K562 (cell line): ENCODE results near the gene DCAF17. TPM values are rescaled to one million over a fixed set of nuclear protein-coding genes. Genes with fewer than 3 reads are reported as not detected.

Experiments used
- E2F1 ChIP-seq: sonication (generic); formaldehyde crosslinking; IDR thresholded peaks from 2 replicates; pipeline ENCODE4 v1.8.1; 2023; ENCODE audit warnings: mild to moderate bottlenecking, missing genetic modification reagents, moderate library complexity
- E2F6 ChIP-seq, 2 experiments: IDR thresholded peaks; 2 replicates each; pipeline ENCODE4 v1.6.1; 2011; ENCODE audit warnings: borderline replicate concordance in 1 of 2, control low read depth in 1 of 2, low read depth in 1 of 2, low read length in 1 of 2, mild to moderate bottlenecking in 1 of 2, mixed read lengths in 1 of 2, moderate library complexity in 1 of 2; ENCODE audit not compliant: insufficient read depth in 1 of 2, insufficient read length in 1 of 2, poor library complexity in 1 of 2, severe bottlenecking in 1 of 2; ENCODE audit errors: extremely low read depth in 1 of 2
- ESRRA ChIP-seq: fragments of 450-650 bp; IDR thresholded peaks from 2 replicates; pipeline ENCODE4 v1.6.1; 2014; ENCODE audit warnings: low read depth, mild to moderate bottlenecking, moderate library complexity, borderline replicate concordance
- FOXK1 ChIP-seq: sonication (generic); formaldehyde crosslinking; IDR thresholded peaks from 2 replicates; pipeline ENCODE4 v1.8.0; 2022; ENCODE audit warnings: missing genetic modification reagents, mild to moderate bottlenecking, borderline replicate concordance
- HDAC2 ChIP-seq: fragments of 450-650 bp; IDR thresholded peaks from 2 replicates; pipeline ENCODE4 v1.6.1; 2016; ENCODE audit warnings: mild to moderate bottlenecking
- LARP7 ChIP-seq: fragments of 450-650 bp; IDR thresholded peaks from 2 replicates; pipeline ENCODE4 v1.6.1; 2016
- MYC ChIP-seq, 2 experiments: fragments of 250-450 bp in 1 of 2; sonication (Bioruptor Pico) in 1 of 2; IDR thresholded peaks; 2 replicates each; pipeline versions ENCODE4 v1.5.1 to v1.6.1; 2012 to 2021; ENCODE audit warnings: low read depth in 2 of 2, borderline replicate concordance in 1 of 2, improper control_type of control experiment in 1 of 2, low read length in 1 of 2, mild to moderate bottlenecking in 1 of 2, moderate library complexity in 1 of 2
- NRF1 ChIP-seq, 2 experiments: fragments of 450-650 bp; IDR thresholded peaks in 1 of 2; conservative IDR thresholded peaks in 1 of 2; 2 replicates each; pipeline ENCODE4 v1.6.1; 2014; ENCODE audit warnings: mild to moderate bottlenecking in 2 of 2
- PRPF4 ChIP-seq: fragments of 200-400 bp; formaldehyde crosslinking; IDR thresholded peaks from one replicate; pipeline ENCODE4 v1.6.1; 2017; ENCODE audit warnings: low read length, low read depth, mild to moderate bottlenecking; ENCODE audit not compliant: insufficient read depth, poor library complexity, severe bottlenecking
- SAFB ChIP-seq: fragments of 200-400 bp; formaldehyde crosslinking; IDR thresholded peaks from 2 replicates; pipeline ENCODE4 v1.6.1; 2017; ENCODE audit warnings: low read depth, low read length, borderline replicate concordance
- STAT5B ChIP-seq: fragments of 250-450 bp; sonication (Bioruptor Pico); IDR thresholded peaks from 2 replicates; pipeline ENCODE4 v1.8.0; 2021; ENCODE audit warnings: mild to moderate bottlenecking, inconsistent platforms
- TAF7 ChIP-seq: fragments of 450-650 bp; IDR thresholded peaks from 2 replicates; pipeline ENCODE4 v1.6.1; 2016; ENCODE audit warnings: missing genetic modification characterization, missing compliant biosample characterization
- TCF7 ChIP-seq: sonication (generic); IDR thresholded peaks from 2 replicates; pipeline ENCODE4 v1.6.1; 2016; ENCODE audit warnings: antibody characterized with exemption, borderline replicate concordance
- ZNF175 ChIP-seq: fragments of 200-800 bp; sonication (Bioruptor generic); IDR thresholded peaks from 2 replicates; pipeline ENCODE4 v1.6.1; 2016; ENCODE audit warnings: low read depth, mild to moderate bottlenecking, missing genetic modification characterization, missing compliant biosample characterization
- ZNF407 ChIP-seq: fragments of 450-650 bp; IDR thresholded peaks from 2 replicates; pipeline ENCODE4 v1.6.1; 2016; ENCODE audit warnings: low read depth
- ZSCAN29 ChIP-seq: fragments of 450-650 bp; IDR thresholded peaks from 2 replicates; pipeline ENCODE4 v1.6.1; 2017
- polyA plus RNA-seq, 8 experiments: library from polyadenylated mRNA; depleted of rRNA in 4 of 8; stranded (reverse) in 5 of 8; unstranded in 3 of 8; fragments of >200 nt; fragmentation: Nextera tagmentation in 2 of 8; fragmentation: Illumina TruSeq in 1 of 8; extraction: Ambion mirVana in 2 of 8; extraction: Trizol in 1 of 8; gene quantifications; 2 replicates each; pipeline versions ENCODE4 v1.2.1 to v1.2.3, GENCODE V29; 2011 to 2014; ENCODE audit warnings: inconsistent platforms in 1 of 8, missing spikeins in 1 of 8
- total RNA-seq, 7 experiments: library from RNA; depleted of rRNA in 6 of 7; stranded (reverse); fragments of >200 nt in 6 of 7; fragmentation: Illumina TruSeq in 2 of 7; extraction: Trizol in 2 of 7; gene quantifications; 2 replicates each; pipeline versions ENCODE4 v1.2.1 to v1.2.3, GENCODE V29; 2011 to 2021; ENCODE audit warnings: low replicate concordance in 1 of 7

The DCAF17 gene
- total and polyA plus RNA-seq, 9 of the 15 experiments (the other 6 are each of a cell fraction or from before 2014, with no cell fraction given) = 10.0 to 38.5 (median 27.1) TPM

GRCh38 chr2:171522052-171522787 is 88.2 kb downstream of the DCAF17 start, which contains the start of gene CYBRD1 (continued):
- TF ChIP-seq E2F1 (CRISPR knock-in tag) = 0 out of 2 replicates have a peak, but pooled peaks have one; percentile 63
- peak; percentile 92 for TF ChIP-seq MYC (IDR thresholded peaks at IDR 0.05; ENCODE audit: low read depth, low read length)
- no peak for TF ChIP-seq MYC (CRISPR knock-in tag; IDR thresholded peaks at IDR 0.05; ENCODE audit: borderline replicate concordance, low read depth)
- no peak for TF ChIP-seq ZSCAN29
- peak; percentile 65; the same call in 1 of the 2 replicates for TF ChIP-seq TAF7 (tag)
- peak; percentile 83; the same call in 1 of the 2 replicates for TF ChIP-seq ZNF175 (CRISPR knock-in tag)
- TF ChIP-seq TCF7 = peak; percentile 61; the same call in 1 of the 2 replicates
- TF ChIP-seq E2F6 (IDR thresholded peaks at IDR 0.05; ENCODE audit: borderline replicate concordance in 1 of 2, extremely low read depth in 1 of 2, insufficient read depth in 1 of 2, insufficient read length in 1 of 2, low read depth in 1 of 2, low read length in 1 of 2, poor library complexity in 1 of 2, severe bottlenecking in 1 of 2) = peak; percentile 80 to 90
- TF ChIP-seq FOXK1 (CRISPR knock-in tag) = no peak
- TF ChIP-seq LARP7 = no peak
- TF ChIP-seq ZNF407 = no peak; the same call in 1 of the 2 replicates
- TF ChIP-seq SAFB = no peak
- 0 out of 2 replicates have a peak, but pooled peaks have one; percentile 24 for TF ChIP-seq HDAC2
- TF ChIP-seq PRPF4 = no peak
- TF ChIP-seq STAT5B (CRISPR knock-in tag) = no peak
- TF ChIP-seq ESRRA = 0 out of 2 replicates have a peak, but pooled peaks have one; percentile 41
- TF ChIP-seq NRF1 (conservative IDR thresholded peaks at IDR 0.05 in 1 of 2, IDR thresholded peaks at IDR 0.05 in 1 of 2) = peak in 1 of 2 experiments; percentile 44; a peak in 2 of 4 replicates
